NB4 (cell line): ENCODE measurements around the gene MYOD1.

Experiments used
- MYC ChIP-seq: IDR thresholded peaks from 2 replicates; pipeline ENCODE4 v1.6.1; 2011; ENCODE audit warnings: low read depth, low read length
- POLR2A ChIP-seq: IDR thresholded peaks from 2 replicates; pipeline ENCODE4 v1.6.1; 2011; ENCODE audit warnings: mild to moderate bottlenecking; ENCODE audit not compliant: insufficient read length; ENCODE audit errors: extremely low read depth
- TF ChIP-seq, protein P1 (sequence below): IDR thresholded peaks from one replicate; pipeline ENCODE4 v1.5.1; 2012; ENCODE audit warnings: low read depth, low read length

DNA sequence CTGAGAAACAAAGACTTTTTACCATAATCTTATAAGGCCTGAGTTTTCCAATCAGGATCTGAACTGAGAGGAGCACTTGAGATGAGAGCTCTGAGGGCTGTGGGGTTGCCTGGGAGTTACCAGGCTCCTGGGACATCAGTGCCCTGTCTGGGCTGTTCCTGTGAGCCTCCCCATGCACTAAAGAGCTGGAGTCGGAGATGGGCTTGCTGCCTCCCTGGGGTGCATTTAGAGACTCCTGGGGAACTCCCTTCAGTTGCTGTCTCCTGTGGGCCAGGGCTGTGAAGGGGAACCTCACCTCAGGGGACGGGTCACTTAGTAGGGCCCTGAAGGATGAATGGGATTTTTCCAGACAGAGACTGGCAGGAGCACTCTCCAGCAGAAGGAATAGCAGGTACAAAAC lies 48.5 kb downstream of the MYOD1 start:
- TF ChIP-seq, protein P1, sequence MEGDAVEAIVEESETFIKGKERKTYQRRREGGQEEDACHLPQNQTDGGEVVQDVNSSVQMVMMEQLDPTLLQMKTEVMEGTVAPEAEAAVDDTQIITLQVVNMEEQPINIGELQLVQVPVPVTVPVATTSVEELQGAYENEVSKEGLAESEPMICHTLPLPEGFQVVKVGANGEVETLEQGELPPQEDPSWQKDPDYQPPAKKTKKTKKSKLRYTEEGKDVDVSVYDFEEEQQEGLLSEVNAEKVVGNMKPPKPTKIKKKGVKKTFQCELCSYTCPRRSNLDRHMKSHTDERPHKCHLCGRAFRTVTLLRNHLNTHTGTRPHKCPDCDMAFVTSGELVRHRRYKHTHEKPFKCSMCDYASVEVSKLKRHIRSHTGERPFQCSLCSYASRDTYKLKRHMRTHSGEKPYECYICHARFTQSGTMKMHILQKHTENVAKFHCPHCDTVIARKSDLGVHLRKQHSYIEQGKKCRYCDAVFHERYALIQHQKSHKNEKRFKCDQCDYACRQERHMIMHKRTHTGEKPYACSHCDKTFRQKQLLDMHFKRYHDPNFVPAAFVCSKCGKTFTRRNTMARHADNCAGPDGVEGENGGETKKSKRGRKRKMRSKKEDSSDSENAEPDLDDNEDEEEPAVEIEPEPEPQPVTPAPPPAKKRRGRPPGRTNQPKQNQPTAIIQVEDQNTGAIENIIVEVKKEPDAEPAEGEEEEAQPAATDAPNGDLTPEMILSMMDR, result no peak
- TF ChIP-seq POLR2A, result no peak
- TF ChIP-seq MYC, result no peak
